ENCODE results near the gene TNFAIP8. TPM values are rescaled to one million over a fixed set of nuclear protein-coding genes. Genes with fewer than 3 reads are reported as not detected.
A peak's percentile ranks its signal among the peaks of the same experiment; 100 is the strongest.

Gene TNFAIP8
- total RNA-seq, 2 donors from 2014 or later = 5.6 to 8.9 TPM

DNA sequence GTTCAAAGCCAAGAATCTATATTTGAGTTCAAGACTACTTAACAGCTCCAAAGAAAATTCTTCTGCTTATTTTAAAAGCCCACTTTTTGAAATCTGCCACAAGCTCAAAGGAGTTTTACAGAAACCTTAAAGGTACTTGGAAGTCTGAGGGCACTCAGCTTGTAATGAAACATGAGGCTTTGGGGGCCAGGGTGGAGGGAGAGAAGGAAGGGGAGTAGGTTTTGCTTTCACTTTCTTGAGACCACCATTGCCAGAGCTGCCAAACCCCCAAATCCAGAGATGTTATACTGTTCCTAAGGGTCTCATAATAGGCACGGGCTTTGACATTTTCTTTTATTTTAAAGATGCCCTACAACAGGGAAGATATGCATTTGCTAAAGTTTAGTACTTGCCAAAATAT is 42.6 kb upstream of the TNFAIP8 start:
- no peaks in the 10 kb centered on the region for H3K27me3 ChIP-seq
- TF ChIP-seq, protein P1, sequence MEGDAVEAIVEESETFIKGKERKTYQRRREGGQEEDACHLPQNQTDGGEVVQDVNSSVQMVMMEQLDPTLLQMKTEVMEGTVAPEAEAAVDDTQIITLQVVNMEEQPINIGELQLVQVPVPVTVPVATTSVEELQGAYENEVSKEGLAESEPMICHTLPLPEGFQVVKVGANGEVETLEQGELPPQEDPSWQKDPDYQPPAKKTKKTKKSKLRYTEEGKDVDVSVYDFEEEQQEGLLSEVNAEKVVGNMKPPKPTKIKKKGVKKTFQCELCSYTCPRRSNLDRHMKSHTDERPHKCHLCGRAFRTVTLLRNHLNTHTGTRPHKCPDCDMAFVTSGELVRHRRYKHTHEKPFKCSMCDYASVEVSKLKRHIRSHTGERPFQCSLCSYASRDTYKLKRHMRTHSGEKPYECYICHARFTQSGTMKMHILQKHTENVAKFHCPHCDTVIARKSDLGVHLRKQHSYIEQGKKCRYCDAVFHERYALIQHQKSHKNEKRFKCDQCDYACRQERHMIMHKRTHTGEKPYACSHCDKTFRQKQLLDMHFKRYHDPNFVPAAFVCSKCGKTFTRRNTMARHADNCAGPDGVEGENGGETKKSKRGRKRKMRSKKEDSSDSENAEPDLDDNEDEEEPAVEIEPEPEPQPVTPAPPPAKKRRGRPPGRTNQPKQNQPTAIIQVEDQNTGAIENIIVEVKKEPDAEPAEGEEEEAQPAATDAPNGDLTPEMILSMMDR (IDR thresholded peaks at IDR 0.05) = no peak
- no peak overlapping the region for H3K4me3 ChIP-seq
- no peak overlapping the region for H3K27ac ChIP-seq
- no peaks in the 10 kb centered on the region for H3K9me3 ChIP-seq
- DNase-seq (ENCODE audit: low spot score) = no peak
- H3K4me1 ChIP-seq = peaks cover 0 to 6% of the 10 kb centered on the region in 2 donors
- no peaks in the 10 kb centered on the region for H3K36me3 ChIP-seq

GRCh38 chr5:119313658-119314605 is 41.9 kb upstream of the TNFAIP8 start:
- peaks cover 0 to 6% of the 10 kb centered on the region in 2 donors for H3K4me1 ChIP-seq
- TF ChIP-seq, protein P1 (IDR thresholded peaks at IDR 0.05) = no peak
- H3K27ac ChIP-seq = no peak overlapping the region
- DNase-seq (ENCODE audit: low spot score) = no peak
- no peaks in the 10 kb centered on the region for H3K9me3 ChIP-seq
- H3K4me3 ChIP-seq = no peak overlapping the region
- no peaks in the 10 kb centered on the region for H3K36me3 ChIP-seq
- no peaks in the 10 kb centered on the region for H3K27me3 ChIP-seq

- no peak overlapping the region for H3K27ac ChIP-seq
Observed at GRCh38 chr5:119315516-119315949, 40.3 kb upstream of the TNFAIP8 start.

DNA sequence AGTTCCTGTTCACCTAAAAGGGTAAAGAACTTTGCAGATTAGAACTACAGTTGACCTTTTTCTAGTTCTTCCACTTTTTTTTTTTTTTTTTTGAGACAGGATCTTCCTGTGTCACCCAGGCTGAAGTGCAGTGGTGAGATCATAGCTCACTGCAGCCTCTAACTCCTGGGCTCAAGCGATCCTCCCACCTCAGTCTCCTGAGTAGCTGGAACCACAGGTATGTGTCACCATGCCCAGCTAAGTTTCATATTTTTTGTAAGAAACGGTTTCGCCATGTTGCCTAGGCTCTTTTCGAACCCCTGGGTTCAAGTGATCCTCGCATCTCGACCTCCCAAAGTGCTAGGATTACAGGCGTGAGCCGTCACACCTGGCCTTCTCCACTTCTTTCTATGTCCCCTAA is 39.7 kb upstream of the TNFAIP8 start:
- no peaks in the 10 kb centered on the region for H3K27me3 ChIP-seq
- no peaks in the 10 kb centered on the region for H3K9me3 ChIP-seq
- H3K27ac ChIP-seq = no peak overlapping the region
- no peak overlapping the region for H3K4me3 ChIP-seq
- no peak for DNase-seq (ENCODE audit: low spot score)
- TF ChIP-seq, protein P1 (IDR thresholded peaks at IDR 0.05) = no peak
- peaks cover 0 to 6% of the 10 kb centered on the region in 2 donors for H3K4me1 ChIP-seq
- no peaks in the 10 kb centered on the region for H3K36me3 ChIP-seq

More at GRCh38 chr5:119315516-119315949, 40.3 kb upstream of the TNFAIP8 start:
- H3K4me3 ChIP-seq = no peak overlapping the region
- no peaks in the 10 kb centered on the region for H3K36me3 ChIP-seq
- no peaks in the 10 kb centered on the region for H3K27me3 ChIP-seq
- peaks cover 0 to 6% of the 10 kb centered on the region in 2 donors for H3K4me1 ChIP-seq
- no peak for DNase-seq (ENCODE audit: low spot score)
- TF ChIP-seq, protein P1 (IDR thresholded peaks at IDR 0.05) = peak in 1 of 2 donors; percentile 35
- H3K9me3 ChIP-seq = no peaks in the 10 kb centered on the region

DNA sequence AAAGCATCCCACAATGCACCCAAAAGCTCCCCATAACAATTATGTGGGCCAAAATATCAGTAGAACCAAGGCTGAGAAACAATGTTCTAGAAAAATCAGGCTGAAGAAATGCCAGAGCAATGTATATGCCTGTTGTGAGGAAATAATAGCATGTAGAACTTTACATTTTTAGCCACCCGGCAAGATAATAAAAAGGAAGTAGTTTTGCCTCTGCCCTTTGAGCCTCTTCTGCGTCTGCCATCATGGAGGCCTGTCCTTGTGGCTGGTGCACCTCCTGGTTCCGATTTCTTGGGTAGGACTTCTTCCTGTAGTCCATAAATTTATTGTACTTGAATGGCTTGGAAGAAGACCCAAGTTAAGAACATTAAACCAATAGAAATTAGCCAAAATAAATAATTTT is 38.9 kb upstream of the TNFAIP8 start:
- H3K4me1 ChIP-seq = peaks cover 0 to 6% of the 10 kb centered on the region in 2 donors
- no peak overlapping the region for H3K27ac ChIP-seq
- H3K4me3 ChIP-seq = no peak overlapping the region
- no peaks in the 10 kb centered on the region for H3K9me3 ChIP-seq
- TF ChIP-seq, protein P1 (IDR thresholded peaks at IDR 0.05) = no peak
- no peak for DNase-seq (ENCODE audit: low spot score)
- H3K27me3 ChIP-seq = no peaks in the 10 kb centered on the region
- H3K36me3 ChIP-seq = no peaks in the 10 kb centered on the region
